ENCODE results near the gene UMODL1. TPM values are rescaled to one million over a fixed set of nuclear protein-coding genes. Genes with fewer than 3 reads are reported as not detected.
A peak's percentile ranks its signal among the peaks of the same experiment; 100 is the strongest.

The UMODL1 gene
- total and polyA plus RNA-seq, 10 donors: 0.02 to 0.85 (median 0.09) TPM; not detected in 3

DNA sequence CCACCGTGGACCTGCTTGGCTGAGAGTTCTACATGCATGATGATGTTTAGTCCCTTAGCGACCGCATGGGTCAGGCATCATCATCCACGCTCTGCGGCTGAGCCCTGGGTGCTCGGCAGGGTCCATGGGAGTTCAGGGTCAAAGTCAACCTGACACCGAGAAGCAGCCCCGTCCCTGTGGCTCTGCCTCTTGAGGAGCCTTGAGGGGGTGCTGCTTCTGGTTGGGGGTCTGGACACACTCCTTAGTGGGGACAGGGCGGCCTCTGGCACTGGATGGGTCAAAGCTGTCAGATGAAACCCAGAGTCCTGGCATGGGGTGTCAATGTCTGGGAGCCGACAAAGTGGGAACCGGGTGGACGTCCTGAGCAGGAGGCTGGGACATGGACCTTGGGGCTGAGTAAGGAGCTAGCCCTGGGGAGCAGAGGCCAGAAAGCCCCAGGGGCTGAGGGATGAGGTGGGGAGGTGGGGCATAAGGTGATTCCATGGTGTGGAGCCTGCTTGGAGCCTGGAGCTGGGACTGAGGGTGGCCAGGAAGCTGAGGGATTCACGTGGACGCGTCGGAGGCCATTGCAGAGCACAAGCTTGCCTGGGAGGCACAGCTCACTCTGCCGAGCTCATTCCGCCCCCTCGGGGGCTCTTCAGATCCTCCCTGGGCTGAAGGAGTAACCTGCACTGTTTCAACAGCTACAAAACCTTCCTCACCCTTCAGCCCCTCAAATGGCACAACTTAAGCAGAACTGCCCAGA is 53.9 kb downstream of the UMODL1 start:
- intact Hi-C loops (cut with DNase I; ENCODE audit: low total_unique reads): no loop called here
- peaks cover 0 to 89% (median 25%) of the 10 kb centered on the region in 7 donors for H3K27me3 ChIP-seq (replicated peaks in 1 of 7)
- H3K4me1 ChIP-seq: peaks cover 0 to 20% (median 3%) of the 10 kb centered on the region in 6 donors
- no peaks in the 10 kb centered on the region for H3K9me3 ChIP-seq
- TF ChIP-seq POLR2AphosphoS5 (IDR thresholded peaks at IDR 0.05): no peak
- no peak for TF ChIP-seq POLR2A (IDR thresholded peaks at IDR 0.05)
- 71 to 76% (median 72%) methylated on average over 18 to 19 of the region's 19 CpGs for WGBS, 5 donors
- H3K4me3 ChIP-seq: no peak overlapping the region
- H3K36me3 ChIP-seq: no peaks in the 10 kb centered on the region
- DNase-seq: no peak
- H3K27ac ChIP-seq: no peak overlapping the region

DNA sequence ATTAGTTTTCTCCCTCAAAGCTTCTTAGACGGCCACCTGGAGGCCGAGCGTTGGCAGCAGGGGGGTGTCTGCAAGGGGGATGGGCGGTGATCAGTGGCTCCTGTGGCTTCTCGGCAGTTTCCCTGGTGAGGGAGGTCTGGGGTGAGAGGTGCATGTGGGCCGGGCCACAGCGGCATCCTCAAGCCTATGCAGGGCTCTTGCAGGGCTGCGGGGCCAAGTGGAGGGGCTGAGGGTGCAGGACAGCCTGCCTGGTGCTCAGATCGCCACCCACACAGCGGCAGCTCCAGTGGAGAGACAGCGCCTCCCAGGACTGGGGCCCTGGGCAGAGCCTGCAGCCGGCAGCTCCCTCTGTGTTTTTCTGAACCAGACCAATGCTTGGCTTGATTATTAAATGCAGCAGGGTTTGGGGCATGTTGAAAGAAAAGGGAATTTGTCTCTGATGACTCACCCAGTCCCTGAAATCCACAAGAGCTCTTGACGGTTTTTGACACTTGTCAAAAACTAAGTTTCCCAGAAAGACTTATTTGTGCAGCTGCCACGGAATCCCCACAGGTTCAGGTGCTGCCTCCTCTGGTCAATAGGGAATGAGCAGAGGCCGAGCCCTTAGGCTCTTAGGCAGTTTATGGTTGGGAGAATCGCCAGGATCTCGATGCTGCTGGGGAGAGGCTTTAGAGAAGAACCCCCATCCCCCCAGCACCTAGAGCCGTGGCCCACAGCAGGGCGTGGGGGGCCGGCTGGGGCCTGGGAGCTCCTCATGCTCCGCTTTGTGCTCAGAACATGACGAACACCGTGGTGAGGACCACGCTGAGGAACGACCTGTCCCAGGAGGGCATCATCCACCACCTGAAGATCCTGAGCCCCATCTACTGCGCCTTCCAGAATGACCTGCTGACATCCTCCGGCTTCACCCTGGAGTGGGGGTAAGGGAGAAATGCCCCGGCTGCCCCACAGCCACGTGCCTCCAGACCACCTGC is 54.7 kb downstream of the UMODL1 start:
- Histone ChIP-seq H3K27me3 (replicated peaks in 1 of 7) (peaks cover 0 to 80% (median 25%) of the 10 kb centered on the region in 7 donors), H3K9me3 (no peaks in the 10 kb centered on the region), H3K27ac (no peak overlapping the region), H3K4me3 (no peak overlapping the region), H3K36me3 (no peaks in the 10 kb centered on the region), H3K4me1 (peaks cover 0 to 12% (median 0%) of the 10 kb centered on the region in 6 donors)
- TF ChIP-seq POLR2A (IDR thresholded peaks at IDR 0.05) (no peak), POLR2AphosphoS5 (IDR thresholded peaks at IDR 0.05) (no peak)
- TF ChIP-seq, protein P1, sequence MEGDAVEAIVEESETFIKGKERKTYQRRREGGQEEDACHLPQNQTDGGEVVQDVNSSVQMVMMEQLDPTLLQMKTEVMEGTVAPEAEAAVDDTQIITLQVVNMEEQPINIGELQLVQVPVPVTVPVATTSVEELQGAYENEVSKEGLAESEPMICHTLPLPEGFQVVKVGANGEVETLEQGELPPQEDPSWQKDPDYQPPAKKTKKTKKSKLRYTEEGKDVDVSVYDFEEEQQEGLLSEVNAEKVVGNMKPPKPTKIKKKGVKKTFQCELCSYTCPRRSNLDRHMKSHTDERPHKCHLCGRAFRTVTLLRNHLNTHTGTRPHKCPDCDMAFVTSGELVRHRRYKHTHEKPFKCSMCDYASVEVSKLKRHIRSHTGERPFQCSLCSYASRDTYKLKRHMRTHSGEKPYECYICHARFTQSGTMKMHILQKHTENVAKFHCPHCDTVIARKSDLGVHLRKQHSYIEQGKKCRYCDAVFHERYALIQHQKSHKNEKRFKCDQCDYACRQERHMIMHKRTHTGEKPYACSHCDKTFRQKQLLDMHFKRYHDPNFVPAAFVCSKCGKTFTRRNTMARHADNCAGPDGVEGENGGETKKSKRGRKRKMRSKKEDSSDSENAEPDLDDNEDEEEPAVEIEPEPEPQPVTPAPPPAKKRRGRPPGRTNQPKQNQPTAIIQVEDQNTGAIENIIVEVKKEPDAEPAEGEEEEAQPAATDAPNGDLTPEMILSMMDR (IDR thresholded peaks at IDR 0.05 in 8 of 11, conservative IDR thresholded peaks at IDR 0.05 in 3 of 11): no peak
- WGBS, 5 donors: 40 to 56% (median 50%) methylated on average over 17 to 29 of the region's 29 CpGs
- intact Hi-C loops (cut with DNase I; ENCODE audit: low total_unique reads): no loop called here
- peak; percentile 70 for DNase-seq

DNA sequence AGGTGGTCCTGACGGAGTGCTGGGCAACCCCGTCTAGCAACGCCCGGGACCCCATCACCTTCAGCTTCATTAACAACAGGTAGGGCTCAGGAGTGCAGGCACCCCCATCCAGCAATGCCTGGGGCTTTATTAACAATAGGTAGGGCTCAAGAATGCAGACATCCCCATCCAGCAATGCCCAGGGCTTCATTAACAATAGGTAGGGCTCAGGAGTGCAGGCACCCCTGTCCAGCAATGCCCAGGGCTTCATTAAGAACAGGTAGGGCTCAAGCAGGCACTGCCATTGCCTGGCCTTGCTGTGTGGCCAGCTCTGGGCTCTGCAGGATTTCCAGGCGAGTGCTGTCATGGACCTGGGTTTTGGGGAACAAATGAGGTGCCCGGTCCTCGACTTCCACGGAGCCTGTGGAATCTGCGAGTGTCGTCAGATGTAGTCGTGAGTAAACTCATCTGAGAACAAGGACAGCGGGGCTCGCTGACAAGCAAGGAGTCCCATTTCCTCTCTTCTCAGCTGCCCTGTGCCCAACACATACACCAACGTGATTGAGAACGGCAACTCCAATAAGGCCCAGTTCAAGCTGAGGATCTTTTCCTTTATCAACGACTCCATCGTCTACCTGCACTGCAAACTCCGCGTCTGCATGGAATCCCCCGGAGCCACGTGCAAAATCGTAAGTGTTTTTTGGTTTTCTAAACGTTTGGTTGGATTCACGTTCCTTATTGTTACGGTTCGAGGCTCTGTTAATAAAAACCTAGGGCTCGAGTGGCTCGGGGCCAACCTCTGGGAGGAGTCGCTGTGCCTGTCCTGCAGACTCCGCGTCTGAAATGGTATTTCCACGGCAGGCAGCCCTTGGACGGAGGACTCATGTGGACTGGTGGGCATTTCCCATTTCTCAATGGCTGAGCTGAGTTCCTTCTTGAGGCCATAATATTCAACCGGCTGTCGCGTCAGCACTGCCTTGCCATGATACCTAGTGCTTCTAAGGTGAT is 56.3 kb downstream of the UMODL1 start:
- H3K4me3 ChIP-seq: no peak overlapping the region
- no peak overlapping the region for H3K27ac ChIP-seq
- TF ChIP-seq POLR2AphosphoS5 (IDR thresholded peaks at IDR 0.05) (no peak), POLR2A (IDR thresholded peaks at IDR 0.05) (no peak)
- TF ChIP-seq, protein P1 (IDR thresholded peaks at IDR 0.05 in 8 of 11, conservative IDR thresholded peaks at IDR 0.05 in 3 of 11): no peak
- H3K4me1 ChIP-seq: peaks cover 0 to 8% (median 0%) of the 10 kb centered on the region in 6 donors
- intact Hi-C loops (cut with DNase I; ENCODE audit: low total_unique reads): no loop called here
- no peaks in the 10 kb centered on the region for H3K36me3 ChIP-seq
- DNase-seq: peak; percentile 37
- peaks cover 0 to 64% (median 17%) of the 10 kb centered on the region in 7 donors for H3K27me3 ChIP-seq (replicated peaks in 1 of 7)
- no peaks in the 10 kb centered on the region for H3K9me3 ChIP-seq
- WGBS, 5 donors: 82 to 88% (median 84%) methylated on average over 36 of the region's 36 CpGs
